NCI-H2227 treated with DMSO at 0.1 percent for 48 hours (cell line): ENCODE results near the gene BCL3.
A peak's percentile ranks its signal among the peaks of the same experiment; 100 is the strongest.

Experiments used
- DNase-seq: peaks from one replicate; lab custom pipeline; 2025; lab: John Stamatoyannopoulos, UW

The BCL3 gene

GRCh38 chr19:44741841-44742329 is 6.6 kb upstream of the BCL3 start:
- no peak for DNase-seq

- DNase-seq, result no peak
These were observed 6.0 kb upstream of the BCL3 start for GRCh38 chr19:44742330-44743061.

- no peak for DNase-seq
These were observed 3.6 kb upstream of the BCL3 start for GRCh38 chr19:44744871-44745332.

GRCh38 chr19:44745341-44745831 is 3.1 kb upstream of the BCL3 start:
- DNase-seq, result no peak

DNA sequence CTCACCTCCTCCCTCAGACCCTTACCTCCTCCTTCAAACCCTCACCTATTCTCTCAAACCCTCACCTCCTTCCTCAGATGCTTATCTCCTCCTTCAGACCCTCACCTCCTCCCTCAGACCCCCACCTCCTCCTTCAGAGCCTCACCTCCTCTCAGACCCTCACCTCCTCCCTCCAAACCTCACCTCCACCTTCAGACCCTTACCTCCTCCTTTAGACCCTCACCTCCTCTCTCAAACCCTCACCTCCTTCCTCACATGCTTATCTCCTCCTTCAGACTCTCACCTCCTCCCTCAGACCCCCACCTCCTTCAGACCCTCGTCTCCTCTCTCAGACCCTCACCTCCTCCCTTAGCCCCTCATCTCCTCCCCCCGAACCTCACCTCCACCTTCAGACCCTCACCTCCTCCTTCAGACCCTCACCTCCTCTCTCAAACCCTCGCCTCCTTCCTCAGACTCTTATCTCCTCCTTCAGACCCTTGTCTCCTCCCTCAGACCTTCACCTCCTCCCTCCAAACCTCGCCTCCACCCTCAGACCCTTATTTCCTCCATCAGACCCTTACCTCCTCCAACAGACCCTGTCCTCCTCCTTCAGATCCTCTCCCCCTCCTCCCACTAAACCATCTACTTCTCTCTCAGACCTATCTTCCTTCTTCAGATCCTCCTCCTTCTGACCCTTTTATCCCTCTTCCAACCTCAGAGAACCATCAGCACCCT is 2.5 kb upstream of the BCL3 start:
- DNase-seq, result no peak

GRCh38 chr19:44746616-44746945 is 1.9 kb upstream of the BCL3 start:
- no peak for DNase-seq

- DNase-seq, result no peak
These were observed 1.4 kb upstream of the BCL3 start for GRCh38 chr19:44746946-44747738.

GRCh38 chr19:44747739-44748425 is 626 bp upstream of the BCL3 start:
- DNase-seq, result no peak

DNA sequence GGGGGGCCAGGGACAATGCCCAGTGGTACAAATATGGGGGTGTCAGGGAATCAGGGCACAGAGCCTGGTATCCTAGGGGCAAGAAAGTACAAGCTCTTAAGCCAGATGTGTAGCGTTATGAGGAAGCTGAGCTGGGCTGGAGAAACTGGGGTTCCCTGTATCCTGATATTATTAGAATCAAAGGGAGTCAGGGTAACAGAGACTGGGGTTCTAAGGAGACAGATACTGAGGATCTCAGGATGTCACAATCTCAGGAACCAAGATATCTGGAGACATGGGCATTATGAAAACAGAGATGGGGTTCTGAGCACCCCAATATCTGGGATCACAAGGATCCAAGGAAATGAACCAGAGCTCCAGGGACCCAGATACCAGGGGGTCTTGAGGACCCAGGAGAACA is 784 bp downstream of the BCL3 start:
- DNase-seq, result no peak

- DNase-seq, result no peak
These were observed 1.5 kb downstream of the BCL3 start for GRCh38 chr19:44749994-44750393.

- DNase-seq, result no peak
These were observed 3.8 kb downstream of the BCL3 start for GRCh38 chr19:44752123-44752815.

DNA sequence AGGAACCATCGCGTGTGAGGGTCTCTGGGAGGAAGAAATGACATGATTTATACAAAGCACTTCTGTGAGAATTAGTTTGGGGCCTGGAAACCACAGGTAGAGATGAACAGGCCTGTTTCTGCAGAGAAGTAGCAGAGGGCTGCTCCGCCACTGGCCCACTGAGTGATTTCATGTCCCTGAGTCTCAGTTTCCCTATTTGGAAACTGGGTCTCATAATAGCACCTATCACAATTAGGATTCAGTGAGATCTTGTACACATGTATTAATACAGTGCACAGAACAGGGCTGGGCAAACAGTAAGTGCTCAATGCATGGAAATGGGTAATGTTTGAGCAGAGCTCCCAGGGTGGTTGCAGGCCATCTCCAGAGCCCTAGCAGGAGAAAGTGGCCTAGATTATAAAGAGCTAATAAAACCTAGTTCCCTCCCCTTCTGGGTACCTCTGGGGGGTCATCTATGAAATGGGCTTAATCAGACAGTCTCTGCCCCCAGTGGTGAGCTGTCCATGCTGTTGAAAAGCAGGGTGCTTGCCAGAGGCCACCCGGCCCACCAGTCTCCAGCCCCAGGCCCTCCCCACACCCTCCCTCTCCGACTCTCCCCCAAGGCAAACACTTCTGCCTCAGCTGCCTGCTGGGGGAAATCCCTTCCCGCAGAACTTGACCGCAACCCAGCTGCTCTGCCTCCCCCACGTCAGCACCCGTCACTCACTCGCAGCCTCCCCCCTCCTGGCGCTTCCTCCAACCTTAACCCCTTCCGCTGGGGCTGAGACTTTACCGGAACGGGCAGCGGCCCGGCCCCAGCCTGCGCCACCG is 4.5 kb downstream of the BCL3 start:
- DNase-seq, result no peak

- no peak for DNase-seq
These were observed 5.1 kb downstream of the BCL3 start for GRCh38 chr19:44753626-44753931.

DNA sequence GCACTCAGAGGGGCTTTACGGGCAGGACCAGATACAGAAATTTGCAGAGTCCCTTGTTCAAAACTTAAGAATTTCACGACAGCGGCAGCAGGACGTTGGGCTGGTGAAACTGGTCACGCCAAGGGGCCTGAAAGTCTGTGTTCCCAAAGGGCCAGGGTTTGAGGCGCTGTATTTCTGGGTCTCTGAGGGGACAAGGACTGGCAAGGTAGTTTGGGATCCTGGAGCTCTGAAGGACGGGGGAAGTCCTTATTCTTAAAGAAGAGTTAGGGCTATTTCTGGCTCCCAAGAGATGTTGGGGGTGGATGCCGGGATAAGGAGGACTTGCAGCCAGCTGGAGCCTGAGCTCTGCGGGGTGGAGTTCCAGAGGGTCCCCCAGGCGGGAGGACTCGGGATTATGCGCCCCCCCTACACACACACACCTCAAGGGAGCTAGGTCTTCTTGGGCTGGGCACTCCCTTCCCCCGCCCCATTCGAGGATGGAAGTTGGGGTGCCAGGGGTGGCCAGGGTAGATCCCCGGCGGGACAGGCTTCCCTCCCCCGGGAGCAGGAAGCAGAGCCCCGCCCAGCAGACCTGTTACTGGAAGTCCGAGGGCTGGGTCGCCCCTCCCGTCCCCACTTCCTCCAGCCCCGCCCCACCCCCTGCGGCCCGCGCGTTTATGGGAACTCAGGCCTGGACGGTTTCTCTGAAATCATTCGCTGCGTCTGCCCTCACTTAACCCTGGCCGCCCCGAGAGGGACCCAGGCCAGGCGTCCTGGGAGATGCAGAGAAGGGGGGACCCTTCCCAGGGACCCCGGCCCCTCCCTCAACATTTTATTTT is 5.6 kb downstream of the BCL3 start:
- no peak for DNase-seq

GRCh38 chr19:44754750-44755080 is 6.2 kb downstream of the BCL3 start:
- DNase-seq, result no peak

GRCh38 chr19:44755219-44755618 is 6.7 kb downstream of the BCL3 start:
- DNase-seq, result no peak

DNA sequence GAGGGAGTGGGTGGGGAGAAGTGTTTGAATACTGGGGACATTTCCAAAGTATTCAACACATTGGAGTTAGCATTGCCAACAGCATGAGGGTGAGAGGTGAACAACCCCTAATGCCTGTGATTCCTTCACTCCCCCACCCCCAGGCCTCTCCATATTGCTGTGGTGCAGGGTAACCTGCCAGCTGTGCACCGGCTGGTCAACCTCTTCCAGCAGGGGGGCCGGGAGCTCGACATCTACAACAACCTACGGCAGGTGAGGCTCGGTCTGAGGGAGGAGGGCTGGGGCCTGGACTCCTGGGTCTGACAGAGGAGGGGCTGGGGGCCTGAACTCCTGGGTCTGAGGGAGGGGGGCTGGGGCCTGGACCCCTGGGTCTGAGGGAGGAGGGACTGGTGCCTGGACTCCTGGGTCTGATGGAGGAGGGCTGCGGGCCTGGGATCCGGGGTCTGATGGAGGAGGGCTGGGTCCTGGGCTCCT is 7.6 kb downstream of the BCL3 start:
- no peak for DNase-seq

DNA sequence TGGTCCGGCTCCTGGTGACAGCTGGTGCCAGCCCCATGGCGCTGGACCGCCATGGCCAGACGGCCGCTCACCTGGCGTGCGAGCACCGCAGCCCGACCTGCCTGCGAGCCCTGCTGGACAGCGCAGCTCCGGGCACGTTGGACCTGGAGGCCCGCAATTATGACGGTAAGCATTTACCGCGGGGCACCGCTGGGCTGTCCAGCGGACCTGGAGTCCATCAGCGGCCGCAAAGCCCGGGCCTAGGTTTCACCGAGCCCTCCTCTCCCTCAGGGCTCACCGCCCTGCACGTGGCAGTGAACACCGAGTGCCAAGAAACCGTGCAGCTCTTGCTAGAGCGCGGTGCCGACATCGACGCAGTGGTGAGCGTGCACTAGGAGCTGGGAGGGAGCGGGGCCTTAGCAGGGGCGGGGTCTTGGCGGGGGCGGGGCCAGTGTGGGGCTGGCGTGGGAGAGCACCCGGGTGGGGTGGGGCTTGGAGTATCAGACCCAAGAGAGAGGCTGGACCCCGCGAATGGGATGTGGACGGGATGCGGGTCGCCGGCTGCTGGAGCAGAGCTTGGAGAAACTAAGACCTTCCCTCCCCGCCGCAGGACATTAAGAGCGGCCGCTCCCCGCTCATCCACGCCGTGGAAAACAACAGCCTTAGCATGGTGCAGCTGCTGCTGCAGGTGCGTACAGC is 8.7 kb downstream of the BCL3 start:
- DNase-seq, result peak; percentile 29
